NB4 (cell line): ENCODE data around the gene SLC9A3.

ENCODE experiments used
- MYC ChIP-seq: IDR thresholded peaks from 2 replicates; pipeline ENCODE4 v1.6.1; 2011; ENCODE audit warnings: low read depth, low read length
- POLR2A ChIP-seq: IDR thresholded peaks from 2 replicates; pipeline ENCODE4 v1.6.1; 2011; ENCODE audit warnings: mild to moderate bottlenecking; ENCODE audit not compliant: insufficient read length; ENCODE audit errors: extremely low read depth
- TF ChIP-seq, protein P1 (sequence below): IDR thresholded peaks from one replicate; pipeline ENCODE4 v1.5.1; 2012; ENCODE audit warnings: low read depth, low read length

DNA sequence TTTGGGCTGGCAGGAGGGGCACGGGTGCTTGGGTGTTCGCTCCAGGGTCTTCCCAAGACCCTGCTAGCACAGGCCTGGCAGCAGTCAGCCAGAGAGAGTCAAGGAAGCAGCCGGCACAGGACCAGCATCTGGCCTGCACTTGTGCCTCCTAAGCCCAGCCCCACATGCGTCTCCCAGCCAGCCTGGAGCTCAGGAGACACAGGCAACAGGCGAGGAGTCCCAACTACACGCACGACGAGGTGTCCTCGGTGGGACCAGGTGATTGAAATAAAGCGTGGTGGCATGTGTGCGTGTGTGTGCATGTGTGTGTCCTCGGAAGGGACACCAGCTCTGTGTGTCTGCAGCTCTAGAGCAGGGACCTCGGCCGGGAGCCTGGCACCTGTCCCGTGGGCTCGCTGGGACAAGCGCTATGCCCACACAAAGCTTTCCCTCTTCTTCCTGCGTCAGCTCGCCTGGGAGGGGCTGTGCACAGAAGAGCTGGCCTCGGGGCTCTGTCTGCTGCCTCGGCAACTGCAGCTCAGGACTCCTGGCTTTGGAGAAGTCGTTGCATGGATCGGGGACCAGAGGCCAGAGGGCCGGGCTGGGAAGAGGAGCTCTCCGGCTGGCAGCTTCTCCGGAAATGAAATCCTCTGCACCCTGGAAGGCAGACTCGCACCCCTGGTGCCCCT, 14.7 kb upstream of the SLC9A3 start:
- TF ChIP-seq POLR2A (no peak), MYC (no peak)
- TF ChIP-seq, protein P1, sequence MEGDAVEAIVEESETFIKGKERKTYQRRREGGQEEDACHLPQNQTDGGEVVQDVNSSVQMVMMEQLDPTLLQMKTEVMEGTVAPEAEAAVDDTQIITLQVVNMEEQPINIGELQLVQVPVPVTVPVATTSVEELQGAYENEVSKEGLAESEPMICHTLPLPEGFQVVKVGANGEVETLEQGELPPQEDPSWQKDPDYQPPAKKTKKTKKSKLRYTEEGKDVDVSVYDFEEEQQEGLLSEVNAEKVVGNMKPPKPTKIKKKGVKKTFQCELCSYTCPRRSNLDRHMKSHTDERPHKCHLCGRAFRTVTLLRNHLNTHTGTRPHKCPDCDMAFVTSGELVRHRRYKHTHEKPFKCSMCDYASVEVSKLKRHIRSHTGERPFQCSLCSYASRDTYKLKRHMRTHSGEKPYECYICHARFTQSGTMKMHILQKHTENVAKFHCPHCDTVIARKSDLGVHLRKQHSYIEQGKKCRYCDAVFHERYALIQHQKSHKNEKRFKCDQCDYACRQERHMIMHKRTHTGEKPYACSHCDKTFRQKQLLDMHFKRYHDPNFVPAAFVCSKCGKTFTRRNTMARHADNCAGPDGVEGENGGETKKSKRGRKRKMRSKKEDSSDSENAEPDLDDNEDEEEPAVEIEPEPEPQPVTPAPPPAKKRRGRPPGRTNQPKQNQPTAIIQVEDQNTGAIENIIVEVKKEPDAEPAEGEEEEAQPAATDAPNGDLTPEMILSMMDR, result no peak
